Left lobe of liver (tissue), 2 donors: ENCODE data around the gene PTPRD. TPM values are rescaled to one million over a fixed set of nuclear protein-coding genes. Genes with fewer than 3 reads are reported as not detected.

Source experiments
- ATAC-seq: fragments of 200-7000 bp; cut with Tn5 transposase; one replicate; pipeline ENCODE4 v1.9.1; 2020; ENCODE audit warnings: mild to moderate bottlenecking, moderate library complexity
- DNase-seq: peaks from one replicate; pipeline ENCODE4 v3.0.0-alpha.2; 2020; ENCODE audit warnings: low spot score
- total RNA-seq: library from RNA; stranded (reverse); gene quantifications from one replicate; pipeline ENCODE4 v1.2.1, GENCODE V29; 2021
- donor health status: DM: no; HTN: no; CAD: no; lungs with moderate emphysema.
- donor health status: DM: no; HTN: yes; CAD: no.

The PTPRD gene
- total RNA-seq, 1 donor from 2014 or later = 29.4 TPM

- ATAC-seq (no peak), DNase-seq (no peak)
These were observed 967.8 kb downstream of the PTPRD start for GRCh38 chr9:9645006-9645405.

- DNase-seq (no peak), ATAC-seq (no peak)
These were observed 981.5 kb downstream of the PTPRD start for GRCh38 chr9:9631284-9631683.

- ATAC-seq = no peak
These were observed 987.6 kb downstream of the PTPRD start for GRCh38 chr9:9625248-9625647.

GRCh38 chr9:9623506-9623905 lies 989.3 kb downstream of the PTPRD start:
- ATAC-seq (no peak), DNase-seq (no peak)

More at GRCh38 chr9:9625248-9625647, 987.6 kb downstream of the PTPRD start:
- DNase-seq = no peak

GRCh38 chr9:9621355-9621940 lies 991.4 kb downstream of the PTPRD start:
- no peak for DNase-seq
- ATAC-seq = no peak

- no peak for ATAC-seq
- DNase-seq = no peak
These were observed 992.1 kb downstream of the PTPRD start for GRCh38 chr9:9620736-9621135.

GRCh38 chr9:9615086-9615485 lies 997.7 kb downstream of the PTPRD start:
- ATAC-seq (peak; percentile 62), DNase-seq (peak; percentile 43)

GRCh38 chr9:9614607-9615006 lies 998.2 kb downstream of the PTPRD start:
- no peak for ATAC-seq
- DNase-seq = no peak

- ATAC-seq = no peak
- DNase-seq = no peak
These were observed 1000.0 kb downstream of the PTPRD start for GRCh38 chr9:9612755-9613154.

GRCh38 chr9:9612270-9612669 lies 1000.5 kb downstream of the PTPRD start:
- no peak for ATAC-seq
- DNase-seq = no peak

GRCh38 chr9:9605681-9606080 lies 1007.1 kb downstream of the PTPRD start:
- ATAC-seq = no peak
- no peak for DNase-seq

- DNase-seq = no peak
- no peak for ATAC-seq
These were observed 1009.5 kb downstream of the PTPRD start for GRCh38 chr9:9603345-9603744.

- ATAC-seq (no peak), DNase-seq (no peak)
These were observed 1014.1 kb downstream of the PTPRD start for GRCh38 chr9:9598723-9599122.

GRCh38 chr9:9592104-9592503 lies 1020.7 kb downstream of the PTPRD start:
- ATAC-seq (no peak), DNase-seq (no peak)

GRCh38 chr9:9585920-9586319 lies 1026.9 kb downstream of the PTPRD start:
- DNase-seq (no peak), ATAC-seq (no peak)

- DNase-seq (no peak), ATAC-seq (no peak)
These were observed 1038.7 kb downstream of the PTPRD start for GRCh38 chr9:9574080-9574479.

GRCh38 chr9:9565700-9566099 lies 1047.1 kb downstream of the PTPRD start:
- DNase-seq (no peak), ATAC-seq (no peak)

GRCh38 chr9:9563817-9564216 lies 1049.0 kb downstream of the PTPRD start:
- no peak for ATAC-seq
- DNase-seq = no peak

- ATAC-seq = no peak
- DNase-seq = no peak
These were observed 1052.3 kb downstream of the PTPRD start for GRCh38 chr9:9560382-9561035.

GRCh38 chr9:9558907-9559306 lies 1053.9 kb downstream of the PTPRD start:
- ATAC-seq (no peak), DNase-seq (no peak)

- DNase-seq (no peak), ATAC-seq (no peak)
These were observed 1054.9 kb downstream of the PTPRD start for GRCh38 chr9:9557804-9558334.
